H9 (cell line): ENCODE results near the gene S100A7. TPM values are rescaled to one million over a fixed set of nuclear protein-coding genes. Genes with fewer than 3 reads are reported as not detected.
A peak's percentile ranks its signal among the peaks of the same experiment; 100 is the strongest.

ENCODE experiments used
- DNase-seq: peaks from one replicate; pipeline ENCODE4 v3.0.0-alpha.2; 2017
- H2AFZ ChIP-seq: one replicate; pipeline ENCODE4 v1.6.1; 2013; ENCODE audit warnings: mild to moderate bottlenecking, low read length, control low read depth, moderate library complexity
- H2AK5ac ChIP-seq: 2 replicates; pipeline ENCODE4 v1.6.1; 2013; ENCODE audit warnings: low read length, control low read depth, mixed read lengths; ENCODE audit not compliant: insufficient read length
- H2BK120ac ChIP-seq: one replicate; pipeline ENCODE4 v1.6.1; 2013; ENCODE audit warnings: low read depth, mild to moderate bottlenecking, low read length, control low read depth, inconsistent platforms; ENCODE audit not compliant: poor library complexity, severe bottlenecking
- H2BK12ac ChIP-seq: 2 replicates; pipeline ENCODE4 v1.6.1; 2013; ENCODE audit warnings: low read length, control low read depth, mixed read lengths, low read depth; ENCODE audit not compliant: insufficient read length
- H2BK15ac ChIP-seq: 2 replicates; pipeline ENCODE4 v1.6.1; 2013; ENCODE audit warnings: low read depth, low read length, control low read depth
- H2BK20ac ChIP-seq: one replicate; pipeline ENCODE4 v1.6.1; 2013; ENCODE audit warnings: low read depth, mild to moderate bottlenecking, low read length, control low read depth, inconsistent platforms; ENCODE audit not compliant: poor library complexity, severe bottlenecking
- H2BK5ac ChIP-seq: 2 replicates; pipeline ENCODE4 v1.6.1; 2013; ENCODE audit warnings: low read length, control low read depth, mixed read lengths; ENCODE audit not compliant: insufficient read length
- H3K14ac ChIP-seq: 2 replicates; pipeline ENCODE4 v1.6.1; 2013; ENCODE audit warnings: low read length, control low read depth; ENCODE audit not compliant: insufficient read depth
- H3K18ac ChIP-seq: 2 replicates; pipeline ENCODE4 v1.6.1; 2013; ENCODE audit warnings: low read depth, mild to moderate bottlenecking, mixed read lengths, low read length, control low read depth; ENCODE audit not compliant: insufficient read length
- H3K23ac ChIP-seq: 2 replicates; pipeline ENCODE4 v1.6.1; 2013; ENCODE audit warnings: low read length, control low read depth, mixed read lengths, low read depth; ENCODE audit not compliant: insufficient read length
- H3K23me2 ChIP-seq: 2 replicates; pipeline ENCODE4 v1.6.1; 2013; ENCODE audit warnings: low read depth, mild to moderate bottlenecking, mixed read lengths, low read length, control low read depth; ENCODE audit not compliant: insufficient read length, poor library complexity, severe bottlenecking
- H3K27ac ChIP-seq: 2 replicates; pipeline ENCODE4 v1.5.1; 2013; ENCODE audit warnings: low read length, control low read depth, mixed read lengths, low read depth; ENCODE audit not compliant: insufficient read length
- H3K27me3 ChIP-seq: 2 replicates; pipeline ENCODE4 v1.6.1; 2013; ENCODE audit warnings: low read length, control low read depth, inconsistent platforms; ENCODE audit not compliant: insufficient read depth
- H3K4ac ChIP-seq: 2 replicates; pipeline ENCODE4 v1.6.1; 2013; ENCODE audit warnings: low read depth, mild to moderate bottlenecking, control low read depth, inconsistent platforms, low read length, moderate library complexity
- H3K4me1 ChIP-seq: 2 replicates; pipeline ENCODE4 v1.6.1; 2013; ENCODE audit warnings: low read length, control low read depth, inconsistent platforms; ENCODE audit not compliant: insufficient read depth
- H3K4me2 ChIP-seq: 2 replicates; pipeline ENCODE4 v1.6.1; 2013; ENCODE audit warnings: low read length, control low read depth, mixed read lengths; ENCODE audit not compliant: insufficient read length, insufficient read depth
- H3K56ac ChIP-seq: 2 replicates; pipeline ENCODE4 v1.6.1; 2013; ENCODE audit warnings: low read depth, mild to moderate bottlenecking, mixed read lengths, low read length, control low read depth; ENCODE audit not compliant: insufficient read length
- H3K79me1 ChIP-seq: 2 replicates; pipeline ENCODE4 v1.6.1; 2013; ENCODE audit warnings: low read depth, mild to moderate bottlenecking, moderate library complexity, low read length, control low read depth, inconsistent platforms; ENCODE audit not compliant: insufficient read depth, poor library complexity, severe bottlenecking
- H3K79me2 ChIP-seq: 2 replicates; pipeline ENCODE4 v1.6.1; 2013; ENCODE audit warnings: low read length, control low read depth, inconsistent platforms; ENCODE audit not compliant: insufficient read depth
- H3K9ac ChIP-seq: 2 replicates; pipeline ENCODE4 v1.6.1; 2013; ENCODE audit warnings: low read length, control low read depth, mixed read lengths; ENCODE audit not compliant: insufficient read length; ENCODE audit errors: extremely low read depth
- H3K9me3 ChIP-seq: one replicate; pipeline ENCODE4 v1.6.1; 2013; ENCODE audit warnings: low read depth, low read length, inconsistent platforms; ENCODE audit not compliant: control insufficient read depth
- H3T11ph ChIP-seq: one replicate; pipeline ENCODE4 v1.6.1; 2013; ENCODE audit warnings: mild to moderate bottlenecking, low read length, control low read depth, inconsistent platforms
- H4K20me1 ChIP-seq: one replicate; pipeline ENCODE4 v1.6.1; 2013; ENCODE audit not compliant: control insufficient read depth, insufficient read length, insufficient read depth
- H4K5ac ChIP-seq: 2 replicates; pipeline ENCODE4 v1.6.1; 2013; ENCODE audit warnings: low read depth, mild to moderate bottlenecking, mixed read lengths, low read length, control low read depth; ENCODE audit not compliant: insufficient read length
- H4K8ac ChIP-seq: replicated peaks from 2 replicates; pipeline ENCODE4 v1.6.1; 2013; ENCODE audit warnings: low read length, control low read depth, mixed read lengths, low read depth; ENCODE audit not compliant: insufficient read length
- H4K91ac ChIP-seq: 2 replicates; pipeline ENCODE4 v1.6.1; 2013; ENCODE audit warnings: low read depth, mild to moderate bottlenecking, moderate library complexity, mixed read lengths, low read length, control low read depth; ENCODE audit not compliant: insufficient read length
- H3K27ac Mint-ChIP-seq, 3 experiments: 2 replicates in 2 of 3; 3 replicates in 1 of 3; pipeline ENCODE4 v1.8.0; 2020 to 2021; ENCODE audit warnings: mixed read lengths in 3 of 3, mild to moderate bottlenecking in 1 of 3, moderate library complexity in 1 of 3
- H3K27me3 Mint-ChIP-seq: 2 replicates; pipeline ENCODE4 v1.8.0; 2021; ENCODE audit warnings: low read depth, mild to moderate bottlenecking, moderate library complexity, mixed read lengths
- H3K36me3 Mint-ChIP-seq, 3 experiments: 2 replicates in 2 of 3; 3 replicates in 1 of 3; pipeline ENCODE4 v1.8.0; 2020 to 2021; ENCODE audit warnings: low read depth in 3 of 3, mixed read lengths in 3 of 3; ENCODE audit not compliant: insufficient read depth in 1 of 3
- H3K4me1 Mint-ChIP-seq, 2 experiments: 2 replicates each; pipeline ENCODE4 v1.8.0; 2020; ENCODE audit warnings: mixed read lengths in 2 of 2
- H3K4me3 Mint-ChIP-seq, 2 experiments: 2 replicates in 1 of 2; 3 replicates in 1 of 2; pipeline ENCODE4 v1.8.0; 2020 to 2021; ENCODE audit warnings: mild to moderate bottlenecking in 2 of 2, mixed read lengths in 2 of 2, moderate library complexity in 1 of 2
- H3K9me3 Mint-ChIP-seq, 2 experiments: 2 replicates in 1 of 2; 3 replicates in 1 of 2; pipeline ENCODE4 v1.8.0; 2020; ENCODE audit warnings: mild to moderate bottlenecking in 2 of 2, mixed read lengths in 2 of 2, moderate library complexity in 1 of 2
- WGBS: extraction: QIAGEN DNeasy Blood & Tissue Kit; methylation state at CpG from one replicate; pipeline ENCODE4 v1.1.7; 2013; ENCODE audit warnings: missing lambda C conversion rate, low lambda C conversion rate, mixed read lengths; ENCODE audit not compliant: insufficient read length; ENCODE audit errors: extremely low coverage; 5-methylcytosine and 5-hydroxymethylcytosine counted together
- total RNA-seq: library from RNA; stranded (reverse); gene quantifications from 2 replicates; pipeline ENCODE4 v1.2.1, GENCODE V29; 2021
- TF ChIP-seq, protein P1 (sequence below): fragments of 200-600 bp; sonication (generic); conservative IDR thresholded peaks from 3 replicates; pipeline ENCODE4 v1.8.0; 2021; ENCODE audit warnings: antibody characterized with exemption, mild to moderate bottlenecking

The S100A7 gene
- total RNA-seq, 1 experiment from 2014 or later: not detected

DNA sequence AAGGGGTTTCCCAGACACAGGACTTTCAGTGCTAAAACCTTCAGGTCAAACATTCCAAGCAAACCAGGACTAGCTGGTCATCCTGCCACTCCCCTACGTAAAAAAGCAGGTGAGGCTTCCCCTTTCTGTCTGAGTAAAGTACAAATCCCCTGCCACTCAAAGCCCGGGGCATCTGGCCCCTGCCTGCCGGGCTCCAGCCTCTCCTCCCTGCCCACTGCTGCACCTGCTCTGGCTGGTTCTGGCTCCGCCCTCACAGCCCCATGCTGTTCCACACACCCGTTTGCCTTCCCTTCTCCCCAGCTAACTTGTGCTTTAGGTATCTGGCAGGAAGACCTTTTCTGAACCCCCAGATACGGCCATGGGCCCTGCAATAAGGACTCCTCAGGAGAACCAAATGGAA is 23.3 kb upstream of the S100A7 start:
- H3K27me3 Mint-ChIP-seq: no peaks in the 10 kb centered on the region; the same call in 1 of the 2 replicates
- H3K14ac ChIP-seq: no peak overlapping the region
- no peak overlapping the region for H2AFZ ChIP-seq
- TF ChIP-seq, protein P1, sequence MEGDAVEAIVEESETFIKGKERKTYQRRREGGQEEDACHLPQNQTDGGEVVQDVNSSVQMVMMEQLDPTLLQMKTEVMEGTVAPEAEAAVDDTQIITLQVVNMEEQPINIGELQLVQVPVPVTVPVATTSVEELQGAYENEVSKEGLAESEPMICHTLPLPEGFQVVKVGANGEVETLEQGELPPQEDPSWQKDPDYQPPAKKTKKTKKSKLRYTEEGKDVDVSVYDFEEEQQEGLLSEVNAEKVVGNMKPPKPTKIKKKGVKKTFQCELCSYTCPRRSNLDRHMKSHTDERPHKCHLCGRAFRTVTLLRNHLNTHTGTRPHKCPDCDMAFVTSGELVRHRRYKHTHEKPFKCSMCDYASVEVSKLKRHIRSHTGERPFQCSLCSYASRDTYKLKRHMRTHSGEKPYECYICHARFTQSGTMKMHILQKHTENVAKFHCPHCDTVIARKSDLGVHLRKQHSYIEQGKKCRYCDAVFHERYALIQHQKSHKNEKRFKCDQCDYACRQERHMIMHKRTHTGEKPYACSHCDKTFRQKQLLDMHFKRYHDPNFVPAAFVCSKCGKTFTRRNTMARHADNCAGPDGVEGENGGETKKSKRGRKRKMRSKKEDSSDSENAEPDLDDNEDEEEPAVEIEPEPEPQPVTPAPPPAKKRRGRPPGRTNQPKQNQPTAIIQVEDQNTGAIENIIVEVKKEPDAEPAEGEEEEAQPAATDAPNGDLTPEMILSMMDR: no peak
- no peak overlapping the region for H2BK15ac ChIP-seq
- H2BK12ac ChIP-seq: no peak overlapping the region
- no peaks in the 10 kb centered on the region for H3K23me2 ChIP-seq
- H3T11ph ChIP-seq: no peak overlapping the region
- no peak overlapping the region for H2BK20ac ChIP-seq
- H3K79me2 ChIP-seq: no peaks in the 10 kb centered on the region
- peak overlapping the region in 2 of 3 experiments; percentile 56 to 78; a peak in 3 of 7 replicates for H3K27ac Mint-ChIP-seq
- H2BK120ac ChIP-seq: no peak overlapping the region
- no peak overlapping the region for H3K23ac ChIP-seq
- no peak overlapping the region for H3K18ac ChIP-seq
- H3K4me2 ChIP-seq: no peak overlapping the region
- H3K36me3 Mint-ChIP-seq: no peaks in the 10 kb centered on the region
- no peaks in the 10 kb centered on the region for H3K79me1 ChIP-seq
- no peak overlapping the region for H3K9ac ChIP-seq
- H4K8ac ChIP-seq: no peak overlapping the region
- H3K4ac ChIP-seq: no peak overlapping the region
- peak; percentile 41 for DNase-seq
- H2BK5ac ChIP-seq: no peak overlapping the region
- H3K4me1 ChIP-seq: peaks cover 2% of the 10 kb centered on the region; the same call in 1 of the 2 replicates
- no peak overlapping the region for H4K5ac ChIP-seq
- no peak overlapping the region for H4K91ac ChIP-seq
- no peak overlapping the region for H2AK5ac ChIP-seq
- H3K9me3 ChIP-seq: no peaks in the 10 kb centered on the region
- H3K4me3 Mint-ChIP-seq: no peak overlapping the region; a peak in 1 of 5 replicates
- H3K27me3 ChIP-seq: no peaks in the 10 kb centered on the region
- WGBS: no CpG with 5 or more reads among the region's 6 CpGs
- H3K27ac ChIP-seq: no peak overlapping the region
- no peak overlapping the region for H3K56ac ChIP-seq
- no peaks in the 10 kb centered on the region for H4K20me1 ChIP-seq
- H3K9me3 Mint-ChIP-seq: no peaks in the 10 kb centered on the region
- peaks cover 14 to 24% of the 10 kb centered on the region in 2 experiments for H3K4me1 Mint-ChIP-seq
